IMR-90 (cell line): ENCODE results near the gene KHK. TPM values are rescaled to one million over a fixed set of nuclear protein-coding genes. Genes with fewer than 3 reads are reported as not detected.

Source experiments
- ATAC-seq: fragments of 200-7000 bp; cut with Tn5 transposase; 2 replicates; pipeline ENCODE4 v1.9.1; 2020; ENCODE audit warnings: low read depth, mild to moderate bottlenecking, moderate library complexity
- BruUV-seq: library from RNA; stranded (reverse); fragments of 400-500 nt; replicated peaks from 2 replicates; lab custom pipeline; 2021; lab: Mats Ljungman, UMichigan
- CTCF ChIA-PET: fragments of 300-600 bp; formaldehyde crosslinking; extraction: SDS; loops from one replicate; lab custom pipeline; 2021; ENCODE audit warnings: antibody characterized with exemption; lab: Yijun Ruan, JAX
- POLR2A ChIA-PET: fragments of 300-600 bp; sonication (Branson Sonifier 250); formaldehyde crosslinking; loops from one replicate; lab custom pipeline; 2022; ENCODE audit warnings: antibody characterized with exemption; ENCODE audit not compliant: unreplicated experiment; lab: Charles Lee
- DNase-seq: peaks from one replicate; pipeline ENCODE4 v3.0.0; 2013
- H2AFZ ChIP-seq: replicated peaks from 2 replicates; pipeline ENCODE3; 2013; ENCODE audit warnings: low read length, mild to moderate bottlenecking; ENCODE audit not compliant: poor library complexity
- H2AK5ac ChIP-seq: 2 replicates; pipeline ENCODE4 v1.6.1; 2013; ENCODE audit warnings: low read depth, low read length, inconsistent platforms
- H2AK9ac ChIP-seq: replicated peaks from 2 replicates; pipeline ENCODE3; 2013; ENCODE audit warnings: mild to moderate bottlenecking, low read depth, low read length, moderate library complexity; ENCODE audit not compliant: poor library complexity
- H2BK120ac ChIP-seq: 2 replicates; pipeline ENCODE4 v1.6.1; 2013; ENCODE audit warnings: low read depth, low read length, inconsistent platforms
- H2BK15ac ChIP-seq: 3 replicates; pipeline ENCODE4 v1.6.1; 2013; ENCODE audit warnings: low read depth, low read length, inconsistent platforms
- H2BK20ac ChIP-seq: 2 replicates; pipeline ENCODE4 v1.6.1; 2013; ENCODE audit warnings: low read depth, mild to moderate bottlenecking, inconsistent platforms, low read length, moderate library complexity
- H2BK5ac ChIP-seq: 2 replicates; pipeline ENCODE4 v1.6.1; 2013; ENCODE audit warnings: mild to moderate bottlenecking, low read depth, low read length, inconsistent platforms; ENCODE audit not compliant: poor library complexity, severe bottlenecking
- H3K14ac ChIP-seq: replicated peaks from 2 replicates; pipeline ENCODE4 v1.6.1; 2013; ENCODE audit warnings: low read depth, low read length, inconsistent platforms
- H3K18ac ChIP-seq: 2 replicates; pipeline ENCODE4 v1.6.1; 2013; ENCODE audit warnings: low read depth, low read length, control low read depth
- H3K23ac ChIP-seq: 2 replicates; pipeline ENCODE4 v1.6.1; 2013; ENCODE audit warnings: low read depth, low read length, inconsistent platforms
- H3K27ac ChIP-seq: 2 replicates; pipeline ENCODE4 v1.5.1; 2013; ENCODE audit warnings: mild to moderate bottlenecking, control low read depth, low read length; ENCODE audit not compliant: insufficient read depth
- H3K27me3 ChIP-seq: 2 replicates; pipeline ENCODE4 v1.6.1; 2013; ENCODE audit warnings: low read length; ENCODE audit not compliant: control insufficient read depth, insufficient read depth
- H3K36me3 ChIP-seq: 2 replicates; pipeline ENCODE4 v1.6.1; 2013; ENCODE audit warnings: low read length, mixed read lengths; ENCODE audit not compliant: control insufficient read depth, insufficient read depth
- H3K4ac ChIP-seq: 2 replicates; pipeline ENCODE4 v1.6.1; 2013; ENCODE audit warnings: low read depth, low read length, inconsistent platforms
- H3K4me1 ChIP-seq: 2 replicates; pipeline ENCODE4 v1.6.1; 2013; ENCODE audit warnings: low read length, mixed read lengths; ENCODE audit not compliant: control insufficient read depth, insufficient read depth
- H3K4me2 ChIP-seq: 2 replicates; pipeline ENCODE4 v1.6.1; 2013; ENCODE audit warnings: low read depth, mild to moderate bottlenecking, control low read depth, low read length, moderate library complexity
- H3K4me3 ChIP-seq: 2 replicates; pipeline ENCODE4 v1.5.1; 2013; ENCODE audit warnings: low read depth, mild to moderate bottlenecking, control low read depth, low read length, moderate library complexity; ENCODE audit not compliant: insufficient read depth
- H3K56ac ChIP-seq: 2 replicates; pipeline ENCODE4 v1.6.1; 2013; ENCODE audit warnings: low read length, inconsistent platforms; ENCODE audit not compliant: insufficient read depth; ENCODE audit errors: extremely low read depth
- H3K79me1 ChIP-seq, 2 experiments: 2 replicates each; pipeline ENCODE4 v1.6.1; 2013; ENCODE audit warnings: low read length in 2 of 2, inconsistent platforms in 1 of 2, low read depth in 1 of 2
- H3K9ac ChIP-seq: 2 replicates; pipeline ENCODE4 v1.6.1; 2013; ENCODE audit warnings: low read depth, low read length, control low read depth
- H3K9me1 ChIP-seq: 2 replicates; pipeline ENCODE4 v1.6.1; 2013; ENCODE audit warnings: low read length, inconsistent platforms; ENCODE audit not compliant: insufficient read depth
- H3K9me3 ChIP-seq: 2 replicates; pipeline ENCODE4 v1.6.1; 2013; ENCODE audit warnings: low read length; ENCODE audit not compliant: control insufficient read depth, insufficient read depth
- H4K20me1 ChIP-seq: 2 replicates; pipeline ENCODE4 v1.6.1; 2013; ENCODE audit warnings: low read length, inconsistent platforms; ENCODE audit not compliant: insufficient read depth
- H4K5ac ChIP-seq: 2 replicates; pipeline ENCODE4 v1.6.1; 2013; ENCODE audit warnings: mild to moderate bottlenecking, low read depth, low read length, control low read depth
- H4K8ac ChIP-seq, 2 experiments: 2 replicates each; pipeline ENCODE4 v1.6.1; 2013; ENCODE audit warnings: low read depth in 2 of 2, low read length in 2 of 2, control low read depth in 1 of 2, inconsistent platforms in 1 of 2
- H4K91ac ChIP-seq: 2 replicates; pipeline ENCODE4 v1.6.1; 2013; ENCODE audit warnings: low read depth, low read length, inconsistent platforms; ENCODE audit not compliant: insufficient read depth
- BHLHE40 ChIP-seq: fragments of 150-350 bp; IDR thresholded peaks from 2 replicates; pipeline ENCODE4 v1.6.1; 2016; ENCODE audit warnings: mild to moderate bottlenecking, low read depth, low read length
- CHD1 ChIP-seq: IDR thresholded peaks from 2 replicates; pipeline ENCODE4 v1.6.1; 2012; ENCODE audit warnings: low read depth, low read length, improper control_type of control experiment
- CTCF ChIP-seq: conservative IDR thresholded peaks from 2 replicates; pipeline ENCODE4 v1.5.1; 2012; ENCODE audit warnings: mild to moderate bottlenecking, low read depth, low read length, improper control_type of control experiment
- FOS ChIP-seq: fragments of 150-350 bp; IDR thresholded peaks from 2 replicates; pipeline ENCODE4 v1.6.1; 2016; ENCODE audit warnings: low read depth, low read length
- MAZ ChIP-seq: IDR thresholded peaks from 2 replicates; pipeline ENCODE4 v1.6.1; 2012; ENCODE audit warnings: low read depth, mild to moderate bottlenecking, low read length, improper control_type of control experiment, moderate library complexity, borderline replicate concordance
- MXI1 ChIP-seq: IDR thresholded peaks from 2 replicates; pipeline ENCODE4 v1.6.1; 2012; ENCODE audit warnings: low read depth, mild to moderate bottlenecking, low read length, moderate library complexity, borderline replicate concordance
- NFE2L2 ChIP-seq: fragments of 150-350 bp; IDR thresholded peaks from 2 replicates; pipeline ENCODE4 v1.6.1; 2016; ENCODE audit warnings: low read depth, mild to moderate bottlenecking, low read length
- POLR2A ChIP-seq: IDR thresholded peaks from 2 replicates; pipeline ENCODE4 v1.6.1; 2012; ENCODE audit warnings: mild to moderate bottlenecking, low read depth, low read length
- RAD21 ChIP-seq: IDR thresholded peaks from 2 replicates; pipeline ENCODE4 v1.6.1; 2012; ENCODE audit warnings: low read length, improper control_type of control experiment
- RCOR1 ChIP-seq: IDR thresholded peaks from 2 replicates; pipeline ENCODE4 v1.6.1; 2012; ENCODE audit warnings: mild to moderate bottlenecking, low read length, improper control_type of control experiment; ENCODE audit not compliant: insufficient replicate concordance
- SMC3 ChIP-seq: fragments of 150-350 bp; IDR thresholded peaks from 2 replicates; pipeline ENCODE4 v1.6.1; 2016; ENCODE audit warnings: low read depth, mild to moderate bottlenecking, antibody characterized with exemption, low read length, moderate library complexity
- WGBS, 2 experiments: methylation state at CpG; one replicate each; pipeline versions ENCODE4 v1.1.5 to v1.1.7; 2013; ENCODE audit warnings: missing lambda C conversion rate in 2 of 2; ENCODE audit not compliant: insufficient read length in 1 of 2; ENCODE audit errors: extremely low coverage in 2 of 2; 5-methylcytosine and 5-hydroxymethylcytosine counted together
- dilution Hi-C: fragments of 300-500 bp; cut with HindIII; formaldehyde crosslinking; loops from one replicate; pipeline ENCODE4 v1.14.3; 2018; ENCODE audit warnings: low sequenced_read_pairs; ENCODE audit not compliant: unreplicated experiment
- in situ Hi-C: fragments of 300-500 bp; cut with MboI; formaldehyde crosslinking; loops from 3 replicates; pipeline ENCODE4 v1.14.3; 2019; ENCODE audit warnings: low sequenced_read_pairs, inconsistent platforms, mixed read lengths
- intact Hi-C: fragments of 100-400 bp; cut with micrococcal nuclease; formaldehyde crosslinking; loops from 2 replicates; pipeline ENCODE4 v1.10.0; 2022
- polyA plus RNA-seq, 3 experiments: library from polyadenylated mRNA; depleted of rRNA; stranded (reverse); fragments of >200 nt; gene quantifications; 2 replicates each; pipeline ENCODE4 v1.2.3, GENCODE V29; 2012; ENCODE audit warnings: low replicate concordance in 1 of 3
- total RNA-seq: library from RNA; depleted of rRNA; stranded (reverse); fragments of >200 nt; gene quantifications from 2 replicates; pipeline ENCODE4 v1.2.3, GENCODE V29; 2012
- TF ChIP-seq, protein P1 (sequence below): fragments of 150-350 bp; IDR thresholded peaks from 2 replicates; pipeline ENCODE4 v1.6.1; 2016; ENCODE audit warnings: low read depth, mild to moderate bottlenecking, low read length, moderate library complexity, borderline replicate concordance

The KHK gene
- total and polyA plus RNA-seq, 2 of the 4 experiments (the other 2 are of a cell fraction), result 0.72 to 0.82 TPM

- TF ChIP-seq FOS (no peak), NFE2L2 (no peak), CTCF (no peak), CHD1 (no peak), MXI1 (no peak), RAD21 (no peak), POLR2A (no peak), BHLHE40 (no peak), SMC3 (no peak), RCOR1 (no peak), MAZ (no peak)
- TF ChIP-seq, protein P1, sequence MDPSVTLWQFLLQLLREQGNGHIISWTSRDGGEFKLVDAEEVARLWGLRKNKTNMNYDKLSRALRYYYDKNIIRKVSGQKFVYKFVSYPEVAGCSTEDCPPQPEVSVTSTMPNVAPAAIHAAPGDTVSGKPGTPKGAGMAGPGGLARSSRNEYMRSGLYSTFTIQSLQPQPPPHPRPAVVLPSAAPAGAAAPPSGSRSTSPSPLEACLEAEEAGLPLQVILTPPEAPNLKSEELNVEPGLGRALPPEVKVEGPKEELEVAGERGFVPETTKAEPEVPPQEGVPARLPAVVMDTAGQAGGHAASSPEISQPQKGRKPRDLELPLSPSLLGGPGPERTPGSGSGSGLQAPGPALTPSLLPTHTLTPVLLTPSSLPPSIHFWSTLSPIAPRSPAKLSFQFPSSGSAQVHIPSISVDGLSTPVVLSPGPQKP, result no peak
- Histone ChIP-seq H3K27ac (no peak overlapping the region), H2AK5ac (no peak overlapping the region), H2AFZ (no peak overlapping the region), H4K20me1 (peaks cover 13% of the 10 kb centered on the region), H3K4me3 (no peak overlapping the region), H3K4ac (no peak overlapping the region), H3K23ac (no peak overlapping the region), H4K91ac (no peak overlapping the region), H3K14ac (no peak overlapping the region), H3K9ac (no peak overlapping the region), H3K18ac (no peak overlapping the region), H3K9me1 (peaks cover 13% of the 10 kb centered on the region), H4K5ac (no peak overlapping the region), H3K27me3 (no peaks in the 10 kb centered on the region), H2BK5ac (no peak overlapping the region), H3K79me1 (peaks cover 0 to 27% of the 10 kb centered on the region in 2 experiments; a peak in 2 of 4 replicates), H3K4me2 (no peak overlapping the region), H2BK20ac (no peak overlapping the region), H3K4me1 (peaks cover 4% of the 10 kb centered on the region; the same call in 1 of the 2 replicates), H4K8ac (no peak overlapping the region), H2AK9ac (no peak overlapping the region), H3K9me3 (no peaks in the 10 kb centered on the region), H3K36me3 (peaks cover 38% of the 10 kb centered on the region), H2BK15ac (no peak overlapping the region), H2BK120ac (no peak overlapping the region), H3K56ac (no peak overlapping the region)
- in situ Hi-C loops, result no loop called here
- ChIA-PET CTCF (no interaction called here), POLR2A (no interaction called here)
- 100% methylated on average over 5 of the region's 11 CpGs; no CpG with 5 or more reads in 1 of the 2 experiments for WGBS, 2 experiments
- dilution Hi-C loops, result no loop called here
- intact Hi-C loops, result no loop called here
- DNase-seq (no peak), ATAC-seq (no peak)
- no TSS peak for BruUV-seq
These were observed 31.9 kb upstream of the KHK start for GRCh38 chr2:27054721-27055120.
